Psoas muscle (tissue), 8 donors: ENCODE measurements around the gene SF3B4. TPM values are rescaled to one million over a fixed set of nuclear protein-coding genes. Genes with fewer than 3 reads are reported as not detected.

Experiments
- ATAC-seq, 4 donors: fragments of 200-7000 bp; cut with Tn5 transposase; one replicate each; pipeline ENCODE4 v1.9.1; 2020; ENCODE audit warnings: moderate library complexity in 3 of 4, mild to moderate bottlenecking in 2 of 4
- DNase-seq, 2 donors: peaks; one replicate each; pipeline ENCODE4 v3.0.0-alpha.2; 2020
- H3K27ac ChIP-seq: fragments of 200-600 bp; one replicate; pipeline ENCODE4 v1.8.0; 2022
- H3K27me3 ChIP-seq, 3 donors: fragments of 200-600 bp in 1 of 3; one replicate each; pipeline versions ENCODE4 v1.6.1 to v1.8.0; 2013 to 2022; ENCODE audit warnings: low read length in 2 of 3, mild to moderate bottlenecking in 2 of 3, moderate library complexity in 1 of 3; ENCODE audit not compliant: insufficient read depth in 3 of 3
- H3K36me3 ChIP-seq, 2 donors: fragments of 200-600 bp in 1 of 2; one replicate each; pipeline versions ENCODE4 v1.6.1 to v1.8.0; 2013 to 2022; ENCODE audit warnings: low read depth in 1 of 2, mild to moderate bottlenecking in 1 of 2, moderate library complexity in 1 of 2; ENCODE audit not compliant: insufficient read depth in 1 of 2
- H3K4me1 ChIP-seq: fragments of 200-600 bp; one replicate; pipeline ENCODE4 v1.8.0; 2022
- H3K4me3 ChIP-seq: fragments of 200-600 bp; one replicate; pipeline ENCODE4 v1.8.0; 2022; ENCODE audit warnings: mild to moderate bottlenecking
- H3K9me3 ChIP-seq: fragments of 200-600 bp; one replicate; pipeline ENCODE4 v1.8.0; 2022
- CTCF ChIP-seq: fragments of 200-600 bp; IDR thresholded peaks from one replicate; pipeline ENCODE4 v1.8.0; 2022; ENCODE audit warnings: antibody characterized with exemption
- WGBS, 3 donors: extraction: QIAGEN DNeasy Blood & Tissue Kit; methylation state at CpG; one replicate each; pipeline versions ENCODE4 v1.1.6 to v1.1.7; 2013; 5-methylcytosine and 5-hydroxymethylcytosine counted together
- intact Hi-C, 2 donors: fragments of 100-400 bp; cut with DNase I; formaldehyde crosslinking; loops; one replicate each; pipeline versions ENCODE4 v1.11.0 to v1.14.2; 2022
- polyA plus RNA-seq, 3 donors: library from polyadenylated mRNA; stranded (reverse); fragments of 200-250 nt; gene quantifications; one replicate each; pipeline ENCODE4 v1.2.3, GENCODE V29; 2013
- total RNA-seq, 4 donors: library from RNA; stranded (reverse); fragmentation: NEBNext Ultra II Directional in 2 of 4; extraction: Animal tissue kit (Norgen Biotek cat#: 25700) in 2 of 4; gene quantifications; one replicate each; pipeline versions ENCODE4 v1.2.1 to v1.2.4, GENCODE V29; 2021 to 2023
- donor health status: healthy with polysubstance abuse.
- donor health status: DM: no; HTN: no; CAD: no; lungs with moderate emphysema.
- donor health status: Bipolar disorder and iron deficiency.
- donor health status: healthy.
- donor health status: DM: yes; HTN: yes; CAD: no.
- donor health status: DM: no; HTN: no; CAD: no.
- donor health status: DM: no; HTN: no; CAD: no.
- donor health status: DM: yes; HTN: yes; CAD: no.

The SF3B4 gene
- total and polyA plus RNA-seq, 7 donors, result 13.0 to 28.9 (median 20.6) TPM

GRCh38 chr1:149931212-149931790 is 3.7 kb upstream of the SF3B4 start:
- no peak for TF ChIP-seq CTCF
- intact Hi-C loops, result no loop called here
- Histone ChIP-seq H3K27me3 (no peaks in the 10 kb centered on the region), H3K36me3 (peaks cover 0 to 4% of the 10 kb centered on the region in 2 donors), H3K9me3 (no peaks in the 10 kb centered on the region), H3K4me3 (no peak overlapping the region), H3K27ac (no peak overlapping the region), H3K4me1 (peaks cover 15% of the 10 kb centered on the region)
- no peak for DNase-seq
- whole genome bisulfite sequencing, 3 donors, result 86 to 88% (median 88%) methylated on average over 13 of the region's 13 CpGs
- no peak for ATAC-seq

GRCh38 chr1:149929856-149930255 is 2.3 kb upstream of the SF3B4 start:
- Histone ChIP-seq H3K4me3 (no peak overlapping the region), H3K27me3 (no peaks in the 10 kb centered on the region), H3K4me1 (peaks cover 27% of the 10 kb centered on the region), H3K36me3 (peaks cover 0 to 19% of the 10 kb centered on the region in 2 donors), H3K9me3 (no peaks in the 10 kb centered on the region), H3K27ac (no peak overlapping the region)
- intact Hi-C loops, result loop anchor here in 1 of 2 donors (5.0 kb wide), 1 partner anchor 38 kb away; no protein-coding TSS in a partner anchor
- ATAC-seq (no peak), DNase-seq (no peak)
- 84 to 96% (median 90%) methylated on average over 2 of the region's 2 CpGs for WGBS, 3 donors
- no peak for TF ChIP-seq CTCF

GRCh38 chr1:149928401-149928724 is 760 bp upstream of the SF3B4 start:
- intact Hi-C loops, result loop anchor here in 1 of 2 donors (5.0 kb wide), 1 partner anchor 36 kb away; no protein-coding TSS in a partner anchor
- H3K9me3 ChIP-seq, result no peaks in the 10 kb centered on the region
- 0 to 5% (median 0%) methylated on average over 1 of the region's 1 CpG for WGBS, 3 donors
- H3K27ac ChIP-seq, result peak overlapping the region; percentile 96
- peaks cover 27% of the 10 kb centered on the region for H3K4me1 ChIP-seq
- H3K27me3 ChIP-seq, result no peaks in the 10 kb centered on the region
- peaks cover 0 to 34% of the 10 kb centered on the region in 2 donors for H3K36me3 ChIP-seq
- TF ChIP-seq CTCF, result no peak
- DNase-seq (no peak), ATAC-seq (no peak)
- H3K4me3 ChIP-seq, result peak overlapping the region; percentile 100

DNA sequence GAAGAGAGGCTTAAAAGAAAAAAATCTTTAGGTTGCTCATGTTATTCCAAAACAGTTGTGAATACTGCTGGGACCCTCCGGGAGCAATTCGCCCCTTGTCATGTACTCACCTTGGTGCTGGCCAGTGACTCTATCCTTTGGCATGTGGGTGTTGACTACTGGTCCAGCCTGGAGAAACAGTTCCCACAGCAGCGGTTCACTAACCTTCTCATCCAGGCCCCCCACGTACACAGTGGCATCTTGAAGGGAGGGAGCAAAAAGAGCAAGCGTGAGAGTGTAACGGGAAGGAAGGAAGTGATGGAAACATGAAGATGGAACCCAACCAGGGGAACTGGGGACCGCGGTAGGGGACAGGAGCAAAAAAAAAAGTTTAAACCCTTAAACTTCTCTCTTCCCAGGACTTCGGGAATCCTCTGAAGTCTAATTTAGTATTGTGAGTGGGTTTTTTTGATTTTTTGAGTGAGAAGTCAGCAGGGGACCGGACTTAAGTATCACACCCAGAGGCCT is 494 bp downstream of the SF3B4 start:
- intact Hi-C loops, result loop anchor here (2.0 to 5.0 kb wide), 2 partner anchors 35 to 36 kb away; no protein-coding TSS in a partner anchor
- Histone ChIP-seq H3K27ac (peak overlapping the region; percentile 96), H3K9me3 (no peaks in the 10 kb centered on the region), H3K27me3 (no peaks in the 10 kb centered on the region), H3K4me1 (peaks cover 27% of the 10 kb centered on the region), H3K36me3 (peaks cover 0 to 46% of the 10 kb centered on the region in 2 donors), H3K4me3 (peak overlapping the region; percentile 100)
- DNase-seq (no peak), ATAC-seq (no peak)
- TF ChIP-seq CTCF, result peak; percentile 13
- 2 to 5% (median 3%) methylated on average over 10 of the region's 10 CpGs for WGBS, 3 donors
